ENCODE measurements around the gene SV2C.
"Not testable (repeated sequence)": the region's sequence is repeated elsewhere in the genome, so short reads cannot be mapped to it uniquely, and the experiment has no call there.

DNA sequence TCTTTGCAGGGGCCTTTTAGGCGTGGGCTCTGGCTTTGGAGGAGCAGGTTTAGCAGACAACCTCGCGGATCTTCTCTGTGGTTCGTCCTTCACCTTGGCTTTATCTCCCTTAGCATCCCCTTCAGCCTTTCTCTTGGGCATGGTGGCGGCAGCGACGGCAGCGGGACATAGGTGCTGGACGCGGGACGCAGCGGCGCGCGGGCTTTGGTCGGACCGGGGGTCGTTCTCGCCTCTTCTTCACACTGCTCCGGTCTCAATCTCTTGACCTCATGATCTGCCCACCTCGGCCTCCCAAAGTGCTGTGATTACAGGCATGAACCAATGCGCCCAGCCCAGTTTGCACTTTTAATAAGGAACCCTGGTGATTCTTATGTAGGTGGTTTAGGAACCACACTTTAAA lies 159.0 kb downstream of the SV2C start:
- TF ChIP-seq, protein P1, sequence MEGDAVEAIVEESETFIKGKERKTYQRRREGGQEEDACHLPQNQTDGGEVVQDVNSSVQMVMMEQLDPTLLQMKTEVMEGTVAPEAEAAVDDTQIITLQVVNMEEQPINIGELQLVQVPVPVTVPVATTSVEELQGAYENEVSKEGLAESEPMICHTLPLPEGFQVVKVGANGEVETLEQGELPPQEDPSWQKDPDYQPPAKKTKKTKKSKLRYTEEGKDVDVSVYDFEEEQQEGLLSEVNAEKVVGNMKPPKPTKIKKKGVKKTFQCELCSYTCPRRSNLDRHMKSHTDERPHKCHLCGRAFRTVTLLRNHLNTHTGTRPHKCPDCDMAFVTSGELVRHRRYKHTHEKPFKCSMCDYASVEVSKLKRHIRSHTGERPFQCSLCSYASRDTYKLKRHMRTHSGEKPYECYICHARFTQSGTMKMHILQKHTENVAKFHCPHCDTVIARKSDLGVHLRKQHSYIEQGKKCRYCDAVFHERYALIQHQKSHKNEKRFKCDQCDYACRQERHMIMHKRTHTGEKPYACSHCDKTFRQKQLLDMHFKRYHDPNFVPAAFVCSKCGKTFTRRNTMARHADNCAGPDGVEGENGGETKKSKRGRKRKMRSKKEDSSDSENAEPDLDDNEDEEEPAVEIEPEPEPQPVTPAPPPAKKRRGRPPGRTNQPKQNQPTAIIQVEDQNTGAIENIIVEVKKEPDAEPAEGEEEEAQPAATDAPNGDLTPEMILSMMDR (IDR thresholded peaks at IDR 0.05) = not testable (repeated sequence)
- not testable (repeated sequence) for TF ChIP-seq POLR2AphosphoS5 (IDR thresholded peaks at IDR 0.05; ENCODE audit: insufficient read depth in 1 of 2, low read depth in 1 of 2); POLR2A (IDR thresholded peaks at IDR 0.05)

Measured in vagina (tissue), 2 donors.